DMS79 (cell line): Measurements from ENCODE around the gene ZNF541.
A peak's percentile ranks its signal among the peaks of the same experiment; 100 is the strongest.

ENCODE experiments used
- DNase-seq: peaks from one replicate; lab custom pipeline; 2025; lab: John Stamatoyannopoulos, UW

Gene ZNF541, protein sequence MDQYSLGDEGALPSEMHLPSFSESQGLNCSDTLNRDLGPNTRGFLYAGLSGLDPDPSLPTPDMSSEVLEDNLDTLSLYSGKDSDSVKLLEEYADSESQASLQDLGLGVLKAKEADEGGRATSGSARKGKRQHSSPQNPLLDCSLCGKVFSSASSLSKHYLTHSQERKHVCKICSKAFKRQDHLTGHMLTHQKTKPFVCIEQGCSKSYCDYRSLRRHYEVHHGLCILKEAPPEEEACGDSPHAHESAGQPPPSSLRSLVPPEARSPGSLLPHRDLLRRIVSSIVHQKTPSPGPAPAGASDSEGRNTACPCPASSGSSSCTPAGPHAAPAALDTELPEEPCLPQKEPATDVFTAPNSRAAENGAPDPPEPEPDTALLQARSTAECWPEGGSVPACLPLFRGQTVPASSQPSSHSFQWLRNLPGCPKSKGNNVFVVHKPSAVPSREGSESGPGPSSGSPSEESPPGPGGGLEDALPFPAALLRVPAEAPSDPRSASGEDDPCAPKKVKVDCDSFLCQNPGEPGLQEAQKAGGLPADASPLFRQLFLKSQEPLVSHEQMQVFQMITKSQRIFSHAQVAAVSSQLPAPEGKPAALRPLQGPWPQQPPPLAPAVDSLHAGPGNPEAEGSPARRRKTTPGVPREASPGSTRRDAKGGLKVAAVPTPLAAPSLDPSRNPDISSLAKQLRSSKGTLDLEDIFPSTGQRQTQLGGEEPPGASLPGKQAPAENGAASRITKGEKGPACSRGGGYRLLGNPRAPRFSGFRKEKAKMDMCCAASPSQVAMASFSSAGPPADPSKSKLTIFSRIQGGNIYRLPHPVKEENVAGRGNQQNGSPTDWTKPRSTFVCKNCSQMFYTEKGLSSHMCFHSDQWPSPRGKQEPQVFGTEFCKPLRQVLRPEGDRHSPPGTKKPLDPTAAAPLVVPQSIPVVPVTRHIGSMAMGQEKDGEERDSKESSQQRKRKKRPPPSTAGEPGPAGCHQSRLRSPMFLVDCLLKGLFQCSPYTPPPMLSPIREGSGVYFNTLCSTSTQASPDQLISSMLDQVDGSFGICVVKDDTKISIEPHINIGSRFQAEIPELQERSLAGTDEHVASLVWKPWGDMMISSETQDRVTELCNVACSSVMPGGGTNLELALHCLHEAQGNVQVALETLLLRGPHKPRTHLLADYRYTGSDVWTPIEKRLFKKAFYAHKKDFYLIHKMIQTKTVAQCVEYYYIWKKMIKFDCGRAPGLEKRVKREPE (N-terminal part only)

GRCh38 chr19:47573071-47574026 is at the start of gene ZNF541:
ZNF541 (minus strand) TSS chr19:47573148; CDS start chr19:47555856, 17,292 bp downstream.
- DNase-seq: no peak

- no peak for DNase-seq
Observed at GRCh38 chr19:47619763-47620162, 46.8 kb upstream of the ZNF541 start.

DNA sequence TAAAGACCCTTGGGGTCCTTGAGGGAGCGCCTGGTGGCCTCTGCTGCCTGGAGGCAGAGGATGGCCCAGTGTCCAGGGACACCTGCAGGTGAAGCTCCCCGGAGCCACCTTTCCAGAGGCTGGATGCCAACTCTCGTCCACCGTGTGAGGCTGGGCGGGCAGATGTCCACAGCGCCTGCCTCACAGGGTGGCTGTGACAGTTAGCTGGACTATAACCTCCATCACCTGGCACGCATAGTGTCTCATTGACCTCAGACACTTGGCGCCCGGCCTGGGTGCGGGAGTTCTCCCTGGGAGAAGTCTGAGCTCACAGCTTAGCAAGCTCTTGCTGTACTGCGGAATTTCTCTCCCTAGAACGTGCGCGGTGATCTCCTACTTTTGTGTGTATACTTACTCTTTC is 45.8 kb upstream of the ZNF541 start:
- DNase-seq: no peak

GRCh38 chr19:47615714-47616113 is 42.8 kb upstream of the ZNF541 start:
- DNase-seq: no peak

GRCh38 chr19:47615230-47615629 is 42.3 kb upstream of the ZNF541 start:
- DNase-seq: no peak

GRCh38 chr19:47614559-47614958 is 41.6 kb upstream of the ZNF541 start:
- no peak for DNase-seq

DNA sequence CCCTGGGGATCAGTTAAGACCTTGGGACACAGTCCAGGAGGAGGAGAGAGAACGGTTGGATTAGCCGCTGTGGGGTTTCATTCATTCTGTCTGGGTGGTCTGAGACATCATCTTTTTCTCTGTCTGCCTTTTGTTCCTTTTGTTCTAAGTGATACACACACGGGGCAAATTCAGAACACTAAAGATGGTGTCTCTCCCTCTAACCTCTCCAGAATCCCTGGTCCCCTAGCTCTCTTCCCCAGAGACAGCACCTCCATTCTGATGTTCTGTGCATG is 41.0 kb upstream of the ZNF541 start:
- no peak for DNase-seq

- DNase-seq: no peak
Observed at GRCh38 chr19:47613165-47614020, 40.4 kb upstream of the ZNF541 start.

GRCh38 chr19:47610902-47611301 is 38.0 kb upstream of the ZNF541 start:
- DNase-seq: no peak

GRCh38 chr19:47609906-47610894 is 37.3 kb upstream of the ZNF541 start:
- no peak for DNase-seq

DNA sequence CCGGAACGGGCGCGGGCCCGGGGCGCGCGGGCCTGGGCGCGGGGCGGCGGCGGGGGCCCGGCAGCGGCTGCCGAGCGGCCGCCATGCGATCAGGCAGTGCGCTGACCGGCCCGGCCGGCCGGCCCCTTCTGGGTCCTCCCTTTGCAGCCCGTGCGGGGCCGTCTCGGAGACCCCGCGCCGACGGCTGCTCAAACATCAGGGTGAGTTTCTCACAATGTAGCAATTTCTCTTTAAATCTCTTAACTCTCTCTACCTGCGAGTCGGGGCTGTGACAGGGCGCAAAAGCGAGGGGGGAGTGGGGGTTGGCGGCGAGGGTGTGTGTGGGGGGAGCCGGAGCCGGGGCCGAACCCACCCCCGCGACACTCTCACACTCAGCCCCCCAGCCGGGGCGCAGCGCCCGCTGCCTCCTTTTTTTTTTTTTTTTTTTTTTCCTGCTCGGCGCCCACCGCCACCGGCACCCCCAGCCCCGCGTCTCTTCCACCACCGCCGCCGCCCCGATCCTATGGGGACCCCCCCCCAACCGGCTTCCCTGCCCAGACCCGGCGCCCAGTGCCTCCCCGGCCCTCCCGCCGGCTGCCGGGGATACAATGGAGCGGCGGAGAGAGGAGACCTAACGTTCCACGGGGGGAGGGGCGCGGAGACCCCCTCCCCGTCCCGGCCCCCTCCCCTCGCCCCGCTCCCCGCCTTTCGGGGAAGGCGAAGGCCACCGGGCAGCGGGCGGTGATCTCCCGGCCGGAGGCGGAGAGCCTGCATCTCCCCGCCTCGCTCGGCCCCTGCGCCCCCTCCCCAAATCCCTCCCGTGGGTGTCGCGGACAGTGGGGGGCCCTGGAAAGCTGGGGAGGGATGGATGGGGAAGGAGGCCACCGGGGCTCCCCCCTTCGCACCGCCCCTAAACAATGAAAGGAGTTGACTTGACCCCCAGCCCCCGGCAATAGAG is 36.3 kb upstream of the ZNF541 start, which contains the start of gene BICRA:
TSS of gene BICRA (plus strand) at position 166 of the 937 bp plus-strand sequence. CDS start 64,441 bp downstream, outside the sequence.
- DNase-seq: peak; percentile 52

GRCh38 chr19:47608074-47608918 is 35.3 kb upstream of the ZNF541 start:
- peak; percentile 57 for DNase-seq

DNA sequence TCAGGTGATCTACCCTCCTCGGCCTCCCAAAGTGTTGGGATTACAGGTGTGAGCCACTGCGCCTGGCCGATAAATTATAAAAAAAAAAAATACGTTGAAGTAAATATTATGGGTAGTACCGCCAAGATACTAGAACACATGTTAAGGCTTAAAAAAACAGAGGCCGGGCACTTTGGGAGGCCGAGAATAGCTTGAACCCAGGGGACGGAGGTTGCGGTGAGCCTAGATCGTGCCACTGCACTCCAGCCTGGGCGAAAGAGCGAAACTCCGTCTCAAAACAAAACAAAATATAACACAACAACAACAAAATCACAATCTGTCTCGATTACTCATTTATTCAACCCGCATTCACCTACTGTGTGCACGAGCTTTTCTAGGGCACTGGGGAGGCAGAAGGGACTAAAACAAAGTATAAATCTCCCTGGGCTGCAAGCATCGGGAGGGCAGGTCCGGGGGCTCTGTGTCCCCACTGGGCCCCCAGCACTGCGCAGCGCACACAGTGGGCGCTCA is 34.7 kb upstream of the ZNF541 start:
- DNase-seq: no peak

- DNase-seq: no peak
Observed at GRCh38 chr19:47603706-47604565, 31.0 kb upstream of the ZNF541 start.

DNA sequence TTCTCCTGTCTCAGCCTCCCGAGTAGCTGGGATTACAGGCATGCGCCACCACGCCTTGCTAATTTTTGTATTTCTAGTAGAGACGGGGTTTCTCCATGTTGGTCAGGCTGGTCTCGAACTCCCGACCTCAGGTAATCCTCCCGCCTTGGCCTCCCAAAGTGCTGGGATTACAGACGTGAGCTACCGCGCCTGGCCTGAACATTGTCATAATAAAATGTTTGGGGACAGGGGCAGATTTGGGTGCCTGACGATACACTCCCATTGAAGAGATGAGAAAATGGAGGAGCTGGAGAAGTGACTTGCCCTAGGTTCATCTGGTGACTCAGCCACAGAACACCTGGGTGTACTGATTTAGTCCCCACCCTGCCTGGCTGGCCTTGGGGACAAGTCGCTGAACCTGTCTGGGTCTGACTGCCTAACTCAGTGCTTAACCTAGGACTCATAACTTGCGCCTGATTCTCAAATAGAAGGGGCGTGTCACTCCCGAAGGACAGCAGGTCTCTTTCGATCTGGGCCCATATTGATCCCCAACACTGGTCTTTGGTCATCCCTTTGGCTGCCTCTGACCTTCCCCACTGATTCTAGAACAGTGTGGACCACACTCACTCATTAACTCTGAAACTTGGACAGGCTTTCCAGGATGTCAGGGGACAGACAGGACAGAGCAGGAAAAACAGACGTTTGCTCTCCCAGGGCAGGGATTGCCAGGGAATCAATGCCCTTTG is 28.4 kb upstream of the ZNF541 start:
- no peak for DNase-seq
